Measurements from ENCODE around the gene LCT.
A peak's percentile ranks its signal among the peaks of the same experiment; 100 is the strongest.

GRCh38 chr2:135785032-135785431, 52.0 kb downstream of the LCT start:
- TF ChIP-seq, protein P1, sequence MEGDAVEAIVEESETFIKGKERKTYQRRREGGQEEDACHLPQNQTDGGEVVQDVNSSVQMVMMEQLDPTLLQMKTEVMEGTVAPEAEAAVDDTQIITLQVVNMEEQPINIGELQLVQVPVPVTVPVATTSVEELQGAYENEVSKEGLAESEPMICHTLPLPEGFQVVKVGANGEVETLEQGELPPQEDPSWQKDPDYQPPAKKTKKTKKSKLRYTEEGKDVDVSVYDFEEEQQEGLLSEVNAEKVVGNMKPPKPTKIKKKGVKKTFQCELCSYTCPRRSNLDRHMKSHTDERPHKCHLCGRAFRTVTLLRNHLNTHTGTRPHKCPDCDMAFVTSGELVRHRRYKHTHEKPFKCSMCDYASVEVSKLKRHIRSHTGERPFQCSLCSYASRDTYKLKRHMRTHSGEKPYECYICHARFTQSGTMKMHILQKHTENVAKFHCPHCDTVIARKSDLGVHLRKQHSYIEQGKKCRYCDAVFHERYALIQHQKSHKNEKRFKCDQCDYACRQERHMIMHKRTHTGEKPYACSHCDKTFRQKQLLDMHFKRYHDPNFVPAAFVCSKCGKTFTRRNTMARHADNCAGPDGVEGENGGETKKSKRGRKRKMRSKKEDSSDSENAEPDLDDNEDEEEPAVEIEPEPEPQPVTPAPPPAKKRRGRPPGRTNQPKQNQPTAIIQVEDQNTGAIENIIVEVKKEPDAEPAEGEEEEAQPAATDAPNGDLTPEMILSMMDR (IDR thresholded peaks at IDR 0.05): peak in 1 of 4 experiments; percentile 8
- TF ChIP-seq POLR2AphosphoS5 (IDR thresholded peaks at IDR 0.05): no peak
